HG02610 (cell line): ENCODE data around the gene TKTL2.
"Not testable (repeated sequence)": the region's sequence is repeated elsewhere in the genome, so short reads cannot be mapped to it uniquely, and the experiment has no call there.

Experiments
- ATAC-seq: cut with Tn5 transposase; IDR thresholded peaks from one replicate; pipeline ENCODE4 v1.9.1; 2021; ENCODE audit warnings: mild to moderate bottlenecking, moderate library complexity; ENCODE audit not compliant: unreplicated experiment

TKTL2 gene

DNA sequence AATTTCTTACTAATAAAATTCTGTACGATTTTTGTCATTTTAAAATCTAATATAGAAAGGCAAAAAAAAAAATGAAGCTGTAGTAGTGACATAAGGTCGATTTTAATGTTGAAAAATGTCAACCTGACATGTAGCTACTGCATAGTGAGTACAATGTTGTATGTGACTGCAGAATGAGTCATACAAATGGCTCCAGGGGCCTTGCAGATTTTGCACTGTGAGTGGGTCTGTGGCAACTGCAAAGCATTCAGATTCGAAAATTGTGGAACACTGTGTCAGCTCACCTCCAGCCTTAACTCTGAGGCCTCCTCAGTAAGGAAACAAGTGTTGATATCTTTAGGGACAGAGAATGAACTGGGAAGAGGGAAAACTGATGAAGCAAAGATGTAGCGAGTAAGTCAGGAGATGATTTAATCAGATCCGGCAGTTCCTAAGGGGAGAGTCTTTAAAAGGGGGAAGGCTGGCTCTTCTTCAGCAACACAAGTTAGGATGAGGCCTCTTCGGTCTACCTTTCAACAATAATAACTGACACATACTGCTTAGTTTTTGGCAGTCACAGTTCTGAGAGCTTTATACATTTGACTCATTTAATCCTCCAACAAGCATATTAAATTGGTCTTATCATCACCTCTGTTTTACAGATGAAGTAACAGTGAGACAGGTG is 24.9 kb downstream of the TKTL2 start:
- ATAC-seq: no peak

- no peak for ATAC-seq
These were observed 26.1 kb downstream of the TKTL2 start for GRCh38 chr4:163447481-163447880.

DNA sequence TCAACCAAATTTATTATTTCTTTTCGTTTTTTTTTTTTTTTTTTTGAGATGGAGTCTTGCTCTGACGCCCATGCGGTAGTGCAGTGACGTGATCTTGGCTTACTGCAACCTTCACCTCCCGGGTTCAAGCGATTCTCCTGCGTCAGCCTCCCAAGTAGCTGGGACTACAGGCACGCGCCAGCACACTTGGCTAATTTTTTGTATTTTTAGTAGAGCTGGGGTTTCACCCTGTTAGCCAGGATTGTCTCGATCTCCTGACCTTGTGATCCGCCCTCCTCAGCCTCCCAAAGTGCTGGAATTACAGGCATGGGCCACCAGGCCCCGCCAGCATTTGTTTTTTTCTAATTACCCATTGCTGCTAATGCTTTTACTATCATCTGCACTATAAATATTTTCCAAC is 26.5 kb downstream of the TKTL2 start:
- ATAC-seq: not testable (repeated sequence)

DNA sequence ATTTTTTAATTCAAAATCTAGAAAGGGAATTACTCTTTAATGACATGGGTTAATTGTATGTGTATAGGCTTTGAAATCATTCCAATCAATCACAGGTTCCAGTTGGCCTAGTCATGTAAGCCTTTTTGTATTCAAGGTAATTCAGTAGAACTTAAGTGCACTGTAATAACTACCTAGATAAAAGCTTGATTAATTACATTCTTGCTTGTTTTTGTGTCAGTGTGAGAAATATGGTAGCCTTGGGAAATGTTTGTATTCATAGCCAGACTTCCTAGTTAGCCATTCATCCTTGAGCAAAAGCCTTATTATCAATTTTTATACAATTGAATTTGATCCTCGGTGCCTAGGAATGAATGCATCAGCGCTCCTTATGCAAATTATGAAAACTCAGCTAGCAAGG is 33.5 kb downstream of the TKTL2 start:
- no peak for ATAC-seq
